COR-L47 (cell line): Measurements from ENCODE around the gene FGF22.

Experiments used
- DNase-seq: peaks from one replicate; lab custom pipeline; 2025; lab: John Stamatoyannopoulos, UW

Gene FGF22

DNA sequence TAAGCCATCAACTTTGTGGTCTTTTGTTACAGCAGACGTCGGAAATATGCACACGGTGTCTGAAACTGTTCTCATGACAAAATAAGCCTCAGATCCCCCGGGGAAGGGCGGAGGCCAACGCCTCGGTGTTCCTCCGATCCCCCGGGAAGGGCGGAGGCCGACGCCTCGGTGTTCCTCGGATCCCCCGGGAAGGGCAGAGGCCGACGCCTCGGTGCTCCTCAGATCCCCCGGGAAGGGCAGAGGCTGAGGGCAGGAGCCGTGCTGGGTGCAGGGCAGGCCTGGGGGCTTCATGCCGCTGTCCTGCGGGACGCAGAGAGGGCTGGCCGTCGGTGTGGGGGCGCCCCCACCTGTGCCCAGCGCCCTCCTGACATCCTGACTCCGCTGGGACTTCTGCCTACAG lies 4.7 kb downstream of the FGF22 start:
- no peak for DNase-seq

GRCh38 chr19:644789-645188 lies 5.1 kb downstream of the FGF22 start:
- no peak for DNase-seq

- DNase-seq, result no peak
Observed at GRCh38 chr19:645912-646778, 6.5 kb downstream of the FGF22 start.

DNA sequence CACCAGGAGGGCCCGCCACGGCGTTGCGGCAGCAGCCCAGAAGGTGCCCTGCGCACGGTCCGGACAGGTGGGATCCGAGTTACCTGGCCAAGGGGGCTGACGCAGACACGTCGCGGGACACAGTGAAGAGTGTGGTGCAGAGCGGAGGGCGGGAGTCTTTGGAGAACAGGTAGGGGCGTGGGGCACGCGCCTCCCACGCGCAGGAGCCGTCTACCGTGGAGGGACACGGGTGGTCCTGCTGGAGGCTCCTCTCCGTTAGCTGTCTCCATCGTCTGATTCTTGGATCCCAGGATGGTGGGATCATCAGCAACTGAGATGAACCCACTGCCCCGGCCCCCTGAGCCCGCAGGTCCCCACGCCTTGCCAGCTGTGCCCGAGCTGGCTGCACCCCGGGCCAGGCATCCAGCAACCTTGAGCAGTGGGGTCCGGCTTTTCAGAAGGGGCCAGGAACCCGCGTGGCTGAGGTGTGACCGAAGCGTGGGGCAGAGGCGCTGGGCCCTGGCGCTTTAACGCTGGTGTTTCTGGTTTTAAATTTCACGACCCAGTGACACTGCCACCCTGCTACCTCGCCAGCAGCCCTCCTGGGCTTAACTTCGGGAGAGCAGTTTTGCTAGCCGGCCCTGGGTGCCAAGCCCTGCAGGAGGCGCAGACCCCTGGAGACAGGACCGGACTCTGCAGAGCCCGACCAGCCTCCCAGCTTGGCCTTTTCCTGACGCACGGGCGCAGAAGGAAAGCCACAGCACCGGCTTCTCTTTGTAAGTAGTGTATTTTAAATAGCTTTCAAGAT lies 7.3 kb downstream of the FGF22 start:
- DNase-seq, result no peak

DNA sequence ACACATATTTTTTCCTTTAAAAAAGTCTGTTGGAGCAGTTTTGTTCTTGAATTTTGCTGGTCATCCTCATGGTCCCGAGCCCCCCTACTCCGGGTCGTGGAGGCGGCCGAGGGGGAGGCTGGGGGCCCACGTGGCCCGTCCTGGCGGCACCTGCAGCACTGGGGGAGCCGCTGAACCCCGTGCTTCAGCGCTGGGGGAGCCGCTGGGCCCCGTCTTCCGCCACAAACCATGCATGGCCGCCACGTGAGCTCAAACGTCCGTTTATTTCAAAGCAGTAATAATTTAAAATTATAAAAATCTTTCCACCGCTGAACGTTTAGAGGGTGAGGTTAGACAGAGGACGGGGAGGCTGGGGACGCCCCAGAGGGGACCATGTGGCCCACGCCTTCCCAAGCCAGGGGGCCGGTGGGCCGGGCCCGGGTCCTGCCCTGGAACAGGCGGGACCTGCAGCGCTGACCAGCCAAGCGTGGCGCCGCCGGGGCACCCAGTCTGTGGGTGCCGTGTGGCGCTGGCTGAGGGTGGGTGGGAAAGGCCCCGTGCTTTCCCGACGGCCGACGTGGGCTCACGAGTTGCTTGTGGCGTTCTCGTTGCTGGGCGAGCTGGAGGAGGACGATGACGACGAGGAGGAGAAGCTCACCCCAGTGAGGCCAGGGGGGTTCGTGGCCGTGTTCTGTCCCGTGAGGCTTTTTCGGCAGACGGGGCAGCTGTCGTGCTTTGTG lies 8.0 kb downstream of the FGF22 start:
- no peak for DNase-seq

- DNase-seq, result no peak
Observed at GRCh38 chr19:648305-648704, 8.6 kb downstream of the FGF22 start.

DNA sequence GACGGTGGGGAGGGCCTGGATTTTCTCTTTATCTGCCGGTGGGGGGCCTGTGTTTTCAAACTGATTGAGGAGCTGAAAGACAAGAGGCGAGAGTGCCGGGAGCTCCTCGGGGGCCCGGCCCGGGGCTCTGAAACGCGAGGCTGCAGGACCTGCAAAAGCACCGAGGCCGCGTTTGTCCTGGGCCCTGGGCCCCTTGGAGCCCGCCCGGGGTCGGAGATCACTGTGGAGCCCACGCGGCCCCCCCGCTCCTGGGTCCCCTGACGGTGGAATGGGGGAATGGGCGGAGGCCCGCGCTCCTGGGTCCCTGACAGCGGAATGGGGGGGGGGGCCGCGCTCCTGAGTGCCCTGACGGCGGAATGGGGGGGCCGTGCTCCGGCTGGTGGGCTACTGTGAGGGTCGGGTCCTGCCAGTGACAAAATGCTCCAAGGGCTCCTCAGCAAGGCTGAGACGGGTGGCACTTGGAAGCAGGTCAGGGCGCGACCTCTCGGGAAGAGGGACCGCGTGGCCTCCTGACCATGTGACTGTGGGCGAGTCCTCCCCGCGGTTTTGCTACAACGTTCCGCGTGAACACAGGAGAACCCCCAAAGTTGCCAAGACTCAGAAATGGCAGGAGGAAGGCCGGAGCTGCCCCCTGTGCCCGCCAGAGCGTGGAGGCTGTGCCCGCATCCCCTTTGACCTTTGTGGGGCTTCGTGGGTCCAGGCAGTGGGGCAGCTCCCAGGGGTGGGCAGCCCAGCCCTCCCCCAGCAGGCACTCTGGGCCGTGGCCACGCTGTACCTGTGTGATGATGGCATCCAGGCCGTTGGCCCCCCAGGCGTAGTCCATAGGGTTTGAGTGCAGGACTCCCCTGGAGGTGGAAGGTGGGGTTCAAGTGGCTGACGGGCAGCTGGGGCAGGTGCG lies 9.5 kb downstream of the FGF22 start:
- DNase-seq, result no peak

- no peak for DNase-seq
Observed at GRCh38 chr19:650121-650520, 10.4 kb downstream of the FGF22 start.

GRCh38 chr19:651114-651818 lies 11.6 kb downstream of the FGF22 start:
- no peak for DNase-seq

DNA sequence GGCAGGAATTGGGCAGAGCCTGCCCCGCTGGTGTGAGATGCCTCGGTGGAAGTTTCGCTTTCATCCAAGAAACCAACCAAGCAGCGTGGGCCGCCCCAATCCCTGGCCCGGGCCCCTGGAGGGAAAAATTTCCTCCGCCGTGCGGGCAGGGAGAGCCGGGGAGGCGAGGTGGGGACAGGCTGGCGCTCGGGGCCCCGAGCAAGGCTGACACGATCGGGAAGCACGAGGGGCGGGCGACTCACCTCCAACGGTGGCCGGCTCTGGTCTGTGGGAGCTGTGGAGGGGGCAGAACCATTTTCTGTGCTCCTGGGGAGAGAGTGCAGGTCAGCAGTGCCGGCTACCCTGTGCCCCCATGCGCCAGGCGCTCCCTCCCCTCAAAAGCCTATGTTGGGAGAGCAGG lies 12.3 kb downstream of the FGF22 start:
- no peak for DNase-seq

- DNase-seq, result no peak
Observed at GRCh38 chr19:652467-653389, 13.0 kb downstream of the FGF22 start.

DNA sequence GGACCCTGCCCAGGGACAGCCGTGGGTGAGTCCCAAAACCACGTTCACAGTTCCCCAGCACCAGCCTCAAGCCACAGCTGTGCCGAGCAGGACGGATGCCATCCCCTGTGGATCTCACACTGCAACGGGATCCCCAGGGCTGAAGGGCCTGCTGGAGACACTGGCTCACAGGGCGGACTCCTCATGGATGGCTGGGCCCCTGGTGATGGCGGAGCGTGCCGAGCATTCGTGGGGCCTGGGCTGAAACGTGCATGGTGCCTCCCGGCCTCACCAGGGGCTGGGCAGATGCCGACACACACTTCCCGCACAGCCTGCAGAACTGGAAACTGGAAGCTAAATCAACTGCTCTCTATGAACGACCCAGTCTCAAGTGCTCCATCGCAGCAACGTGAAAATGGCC lies 13.7 kb downstream of the FGF22 start:
- no peak for DNase-seq

DNA sequence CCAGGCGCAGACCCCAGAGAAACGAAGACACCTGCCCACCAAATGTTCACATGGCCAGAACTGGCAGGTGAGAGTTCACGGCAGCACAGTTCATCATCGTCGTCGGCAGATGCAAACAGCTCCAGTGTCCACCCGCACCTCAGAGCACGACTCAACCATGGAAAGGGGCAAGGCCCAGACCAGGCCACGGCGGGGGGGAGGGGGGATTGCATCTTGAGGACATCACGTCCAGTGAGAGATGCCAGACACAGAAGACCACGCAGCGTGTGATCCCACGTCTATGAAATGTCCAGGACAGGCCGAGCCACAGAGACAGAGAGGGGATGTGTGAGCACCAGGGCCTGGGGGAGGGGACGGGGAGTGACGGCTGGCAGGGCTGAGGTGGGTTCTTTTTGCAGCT lies 16.0 kb downstream of the FGF22 start:
- no peak for DNase-seq

DNA sequence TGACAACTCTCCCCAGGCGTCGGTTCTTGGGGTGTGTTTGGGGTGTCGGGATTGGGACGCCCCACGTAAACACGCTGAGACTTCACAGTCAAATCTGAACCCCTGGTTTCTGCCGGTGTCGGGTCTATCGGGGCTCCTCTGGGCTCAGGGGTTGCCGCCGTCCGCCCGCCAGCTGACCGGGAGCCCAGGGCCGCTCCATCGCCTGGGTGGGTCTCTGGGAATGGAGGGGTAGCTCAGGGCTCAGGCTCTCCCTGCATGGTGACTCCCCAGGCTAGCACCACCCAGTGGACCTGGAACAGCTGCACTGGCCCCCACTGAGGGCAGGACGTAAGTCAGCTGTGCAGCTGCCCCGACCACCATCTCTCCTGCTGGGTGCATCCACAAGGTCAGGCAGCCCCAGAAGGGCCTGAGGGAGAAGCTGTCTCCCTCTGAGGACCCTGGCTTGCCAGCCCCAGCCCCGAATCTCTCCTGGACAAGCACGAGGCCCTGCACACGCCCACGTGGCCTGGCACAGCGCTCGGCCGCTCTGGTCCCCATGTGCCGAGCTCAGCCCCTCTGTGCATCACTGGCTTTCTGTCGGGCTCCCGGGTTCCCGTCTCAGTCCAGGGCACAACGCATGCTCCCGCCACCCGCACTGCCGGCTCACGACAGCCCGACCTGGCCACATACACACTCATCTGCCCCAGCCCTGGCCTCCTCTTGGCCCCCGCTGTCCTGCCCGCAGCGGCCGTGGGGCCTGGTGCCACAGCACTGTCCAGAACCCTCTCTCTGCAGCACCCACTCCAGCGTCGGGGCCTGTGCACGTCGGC lies 17.3 kb downstream of the FGF22 start:
- DNase-seq, result no peak

- no peak for DNase-seq
Observed at GRCh38 chr19:657611-658010, 17.9 kb downstream of the FGF22 start.

GRCh38 chr19:658059-658839 lies 18.6 kb downstream of the FGF22 start:
- no peak for DNase-seq

DNA sequence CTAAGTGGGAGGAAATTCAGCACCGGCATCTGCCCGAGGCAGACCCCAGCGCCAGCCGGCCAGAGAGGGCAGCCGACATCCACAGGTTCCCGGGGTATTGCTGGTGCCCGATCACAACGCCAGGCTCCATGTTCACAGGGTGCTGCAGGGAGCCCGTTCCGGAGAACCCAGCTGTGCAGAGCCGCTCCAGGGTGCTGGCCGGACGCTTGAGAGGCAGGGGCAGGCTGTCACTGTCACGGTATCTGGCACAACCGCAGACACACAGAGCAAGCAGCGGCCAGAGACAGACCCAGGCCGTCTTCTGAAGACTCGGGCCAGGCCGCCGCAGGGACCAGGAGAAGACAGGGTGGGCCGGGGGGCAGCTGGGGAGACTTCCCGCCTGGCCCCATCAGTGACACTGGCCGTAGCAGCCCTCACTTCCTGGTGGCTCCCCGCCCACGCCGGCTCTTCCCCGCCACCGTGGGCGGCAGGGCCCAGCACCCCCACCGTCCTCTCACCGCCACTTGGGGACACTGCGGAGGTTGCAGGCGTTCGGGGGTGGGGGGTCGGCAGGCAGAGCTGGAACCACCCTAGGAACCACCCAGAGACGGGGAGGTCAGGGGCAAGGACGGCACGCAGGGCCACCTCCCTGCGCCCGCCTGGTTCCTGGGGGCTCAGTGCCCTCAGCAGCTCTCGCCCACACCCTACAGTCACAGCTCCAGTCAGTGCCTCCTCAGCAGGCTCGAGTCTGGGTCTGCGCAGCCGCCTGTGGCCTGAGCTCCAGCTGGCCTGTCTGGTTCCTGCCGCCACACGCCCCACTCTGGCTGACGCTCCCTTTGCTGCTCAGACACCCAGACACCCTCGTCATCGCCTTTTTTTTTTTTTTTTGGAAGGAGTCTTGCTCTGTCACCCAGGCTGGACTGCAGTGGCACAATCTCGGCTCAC lies 19.5 kb downstream of the FGF22 start:
- no peak for DNase-seq
